ENCODE results near the gene WWC1. TPM values are rescaled to one million over a fixed set of nuclear protein-coding genes. Genes with fewer than 3 reads are reported as not detected.
"Not testable (repeated sequence)": the region's sequence is repeated elsewhere in the genome, so short reads cannot be mapped to it uniquely, and the experiment has no call there.

The WWC1 gene
- total RNA-seq, 1 donor from 2014 or later = 0.33 TPM

DNA sequence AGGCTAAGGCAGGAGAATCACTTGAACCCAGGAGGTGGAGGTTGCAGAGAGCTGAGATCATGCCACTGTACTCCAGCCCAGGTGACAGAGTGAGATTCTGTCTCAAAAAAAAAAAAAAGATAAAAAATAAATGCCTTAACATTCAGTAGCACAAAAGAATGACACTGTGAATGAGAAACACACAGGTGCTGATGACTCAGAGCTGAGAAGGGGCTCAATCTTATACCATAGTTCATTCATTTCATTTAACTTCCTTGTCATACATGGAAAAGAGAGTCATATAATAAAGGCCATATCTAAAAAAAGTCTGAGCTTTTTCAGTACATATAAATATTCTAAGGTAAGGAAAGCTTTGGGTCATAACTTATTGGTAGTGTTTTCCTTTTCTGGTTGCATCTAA lies 40.6 kb downstream of the WWC1 start:
- no peak for DNase-seq (ENCODE audit: low read depth, low spot score)

DNA sequence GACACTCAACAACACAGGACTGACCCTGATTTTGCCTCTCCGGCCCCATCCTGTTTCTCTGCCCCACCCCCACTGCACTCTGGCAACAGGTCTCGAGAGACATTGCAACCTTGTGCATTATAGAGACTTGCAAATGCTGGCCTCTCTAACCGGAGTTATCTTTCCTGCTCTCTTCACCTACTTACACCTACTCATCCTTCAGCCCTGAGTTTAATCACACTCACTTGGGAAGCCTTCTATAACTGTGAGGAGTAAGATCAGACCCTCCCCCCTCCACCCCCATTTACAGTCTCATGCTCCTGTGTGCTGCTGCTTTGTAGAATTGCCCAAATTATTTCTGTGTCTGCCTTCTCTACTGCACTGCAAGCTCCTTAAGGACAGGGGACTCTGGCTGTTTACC lies 42.8 kb downstream of the WWC1 start:
- no peak for DNase-seq (ENCODE audit: low read depth, low spot score)

DNA sequence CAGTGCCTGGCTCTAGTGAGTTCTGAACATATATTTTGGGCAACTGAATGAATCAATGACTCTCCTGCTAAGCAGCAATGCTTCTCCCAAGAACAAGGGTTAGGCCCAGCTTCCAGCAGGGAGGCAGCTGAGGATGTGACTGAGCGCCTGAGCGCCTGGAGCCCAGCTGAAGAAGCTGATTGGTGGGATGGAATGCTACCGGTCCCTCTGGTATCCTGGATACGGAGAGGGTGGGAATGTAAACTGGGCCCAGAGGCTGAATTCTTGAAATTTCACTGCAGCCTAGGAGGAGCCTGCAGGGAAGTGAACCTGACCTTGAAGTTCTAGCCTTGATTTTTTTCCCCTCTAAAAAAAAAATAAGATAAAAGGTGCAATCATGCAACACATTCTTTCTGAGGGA lies 43.2 kb downstream of the WWC1 start:
- no peak for DNase-seq (ENCODE audit: low read depth, low spot score)

DNA sequence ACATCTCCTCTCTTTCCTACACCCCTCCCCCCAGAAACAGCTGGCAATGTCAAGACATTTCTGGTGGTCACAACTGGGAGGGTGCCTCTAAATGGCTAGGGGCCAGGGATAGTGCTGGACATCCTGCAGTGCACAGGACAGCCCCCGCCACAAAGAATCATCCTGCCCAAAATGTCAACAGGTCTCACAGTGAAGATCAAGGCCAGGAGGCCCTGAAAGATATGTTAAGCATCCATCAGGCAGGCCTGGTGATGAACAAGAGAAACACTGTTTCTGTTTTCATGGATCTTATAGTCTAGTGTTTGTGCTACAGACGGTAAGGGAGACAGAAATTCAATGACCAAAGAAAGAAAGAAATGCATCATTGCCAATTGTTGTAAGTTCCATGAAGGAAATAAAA lies 45.9 kb downstream of the WWC1 start:
- DNase-seq (ENCODE audit: low read depth, low spot score) = no peak

DNA sequence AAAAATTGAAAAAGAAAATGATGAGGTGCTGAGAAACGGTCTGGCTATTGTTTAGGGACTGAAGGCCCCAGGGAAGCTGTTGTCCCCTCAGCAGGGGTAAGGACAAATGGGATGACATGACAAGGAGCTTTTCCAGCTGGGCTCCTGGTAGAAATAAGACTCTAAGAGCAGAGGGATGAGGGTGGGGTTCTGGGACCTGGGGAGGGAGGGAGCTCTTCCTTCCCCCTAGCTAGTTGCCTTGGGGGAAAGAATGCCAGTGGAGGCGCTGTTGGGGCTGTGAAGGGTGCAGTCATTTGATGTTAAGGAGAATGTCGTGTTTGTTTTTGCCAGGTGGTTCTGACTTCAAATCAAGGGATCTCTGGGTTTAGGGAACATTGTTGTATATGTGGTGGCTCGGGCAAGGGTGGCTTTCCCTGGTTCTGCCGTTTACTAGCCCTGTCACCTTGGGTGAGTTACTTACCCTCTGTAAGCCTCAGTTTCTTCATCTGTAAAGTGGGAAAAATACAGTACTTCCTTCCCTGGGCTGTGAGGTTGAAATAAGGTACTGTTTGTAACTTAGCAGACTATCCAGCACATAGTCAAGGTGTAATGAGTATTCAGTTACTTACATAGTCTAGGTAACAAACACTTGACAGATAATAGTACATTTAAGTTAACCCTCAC lies 47.8 kb downstream of the WWC1 start:
- DNase-seq (ENCODE audit: low read depth, low spot score) = no peak

DNA sequence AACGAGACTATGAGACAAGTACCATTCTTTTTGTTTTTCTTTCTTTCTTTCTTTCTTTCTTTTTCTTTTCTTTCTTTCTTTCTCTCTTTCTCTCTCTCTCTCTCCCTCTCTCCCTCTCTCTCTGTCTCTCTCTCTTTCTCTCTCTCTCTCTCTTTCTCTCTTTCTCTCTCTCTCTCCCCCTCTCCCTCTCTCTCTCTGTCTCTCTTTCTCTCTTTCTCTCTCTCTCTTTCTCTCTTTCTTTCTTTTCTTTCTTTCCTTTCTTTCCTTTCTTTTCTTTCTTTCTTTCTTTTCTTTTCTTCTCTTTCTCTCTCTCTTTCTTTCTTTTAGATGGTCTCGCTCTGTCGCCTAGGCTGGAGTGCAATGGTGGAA lies 48.3 kb downstream of the WWC1 start:
- DNase-seq (ENCODE audit: low read depth, low spot score) = not testable (repeated sequence)

DNA sequence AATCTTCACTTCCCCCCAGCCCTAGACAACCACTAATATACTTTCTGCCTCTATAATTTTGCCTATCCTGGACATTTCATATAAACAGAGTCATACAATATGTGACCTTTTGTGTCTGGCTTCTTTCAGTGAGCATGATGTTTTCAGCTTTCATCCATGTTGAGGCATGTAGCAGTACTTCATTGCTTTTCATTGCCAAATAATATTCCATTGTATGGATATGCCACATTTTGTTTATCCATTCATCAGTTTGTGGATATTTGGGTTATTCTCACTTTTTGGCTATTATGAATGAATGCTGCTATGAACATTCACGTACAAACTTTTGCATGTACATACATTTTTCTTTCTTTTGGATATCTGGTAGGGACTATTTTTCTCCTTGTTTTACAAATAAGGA lies 49.0 kb downstream of the WWC1 start:
- DNase-seq (ENCODE audit: low read depth, low spot score) = no peak

DNA sequence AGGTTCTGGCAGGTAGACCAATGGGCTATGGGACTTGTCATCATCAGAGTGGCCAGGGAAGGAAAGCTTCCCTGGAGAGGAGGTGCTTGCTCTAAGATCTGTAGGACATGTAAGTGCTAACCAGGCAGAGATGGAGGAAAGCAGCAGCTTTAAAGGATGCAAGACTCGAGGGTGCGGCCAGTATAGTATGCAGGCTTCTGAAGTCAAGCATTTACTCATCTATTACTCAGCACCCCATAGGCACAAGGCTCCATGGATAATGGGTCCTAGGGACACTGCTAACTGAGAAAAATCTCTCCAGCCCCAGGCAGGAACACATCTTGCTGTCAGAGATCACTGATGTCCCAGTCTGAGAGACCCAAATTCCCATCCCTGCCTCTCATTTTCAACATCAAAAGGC lies 49.7 kb downstream of the WWC1 start:
- DNase-seq (ENCODE audit: low read depth, low spot score) = no peak

DNA sequence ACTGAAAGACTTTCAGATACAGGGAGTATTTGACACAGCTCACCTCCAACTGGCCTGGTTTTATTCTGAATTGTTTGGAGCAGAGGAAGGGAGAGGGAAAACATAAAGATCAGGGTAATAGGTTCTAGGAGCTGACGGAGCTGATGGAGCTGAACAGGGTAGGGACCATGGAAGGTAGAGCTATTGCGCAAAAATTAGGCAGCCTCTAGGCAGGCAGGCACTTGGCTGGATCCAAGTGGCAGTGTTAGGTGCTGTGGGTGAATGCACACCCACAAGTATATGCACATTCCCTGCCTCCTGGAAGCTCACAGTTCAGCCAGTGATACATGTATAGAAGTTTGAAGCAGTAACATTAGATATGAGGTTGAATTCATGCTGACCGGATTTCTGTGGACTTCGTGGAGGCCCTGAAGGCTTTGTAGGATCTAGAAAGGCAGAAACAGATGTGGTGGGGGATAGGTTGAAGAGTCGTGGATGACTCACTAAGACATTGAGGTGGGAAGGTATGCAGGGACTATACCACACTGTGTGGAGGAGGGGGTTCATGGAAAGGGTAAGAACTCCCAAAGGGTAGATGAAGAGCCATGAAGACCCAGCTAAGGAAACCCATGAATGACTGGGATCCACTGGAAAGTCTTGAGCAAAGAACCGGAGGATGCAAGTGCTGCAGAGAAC lies 50.8 kb downstream of the WWC1 start:
- DNase-seq (ENCODE audit: low read depth, low spot score) = no peak

DNA sequence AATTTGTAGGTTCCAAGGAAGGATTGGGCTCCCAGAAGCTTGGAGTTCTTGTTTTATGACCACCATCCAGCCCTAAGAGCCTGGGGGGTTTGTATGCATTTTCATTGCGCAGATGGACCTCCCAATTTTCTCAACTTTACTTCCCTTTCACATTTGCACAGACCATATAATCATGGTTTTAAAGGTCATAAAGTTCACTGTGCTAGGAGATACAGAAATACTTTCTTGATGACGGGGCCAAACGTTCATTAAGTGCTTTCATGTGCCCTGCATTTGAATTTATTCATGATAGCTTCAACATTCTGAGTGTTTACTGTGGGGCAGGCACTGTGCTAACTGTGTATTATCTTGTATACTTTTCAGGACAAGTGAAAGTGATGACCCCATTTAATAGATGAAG lies 51.5 kb downstream of the WWC1 start:
- DNase-seq (ENCODE audit: low read depth, low spot score) = no peak

DNA sequence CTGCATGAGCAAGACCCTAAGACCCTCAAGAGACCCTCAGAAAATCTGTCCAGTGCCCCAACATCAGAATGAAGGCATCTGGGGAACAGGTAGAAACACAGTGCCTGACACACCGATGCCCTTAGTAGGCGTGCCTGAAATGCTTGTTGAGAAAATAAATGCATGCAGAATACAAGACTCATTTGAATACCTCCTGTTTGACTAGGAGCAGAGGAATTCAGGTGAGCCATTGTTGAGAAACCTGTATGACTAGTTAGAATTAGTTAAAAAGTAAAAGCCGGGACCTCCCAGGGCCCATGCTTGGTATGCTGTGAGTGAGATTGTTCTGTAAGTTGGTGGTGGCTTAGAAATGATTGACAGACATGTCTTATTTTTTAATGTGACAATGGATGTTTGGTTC lies 55.0 kb downstream of the WWC1 start:
- no peak for DNase-seq (ENCODE audit: low read depth, low spot score)

DNA sequence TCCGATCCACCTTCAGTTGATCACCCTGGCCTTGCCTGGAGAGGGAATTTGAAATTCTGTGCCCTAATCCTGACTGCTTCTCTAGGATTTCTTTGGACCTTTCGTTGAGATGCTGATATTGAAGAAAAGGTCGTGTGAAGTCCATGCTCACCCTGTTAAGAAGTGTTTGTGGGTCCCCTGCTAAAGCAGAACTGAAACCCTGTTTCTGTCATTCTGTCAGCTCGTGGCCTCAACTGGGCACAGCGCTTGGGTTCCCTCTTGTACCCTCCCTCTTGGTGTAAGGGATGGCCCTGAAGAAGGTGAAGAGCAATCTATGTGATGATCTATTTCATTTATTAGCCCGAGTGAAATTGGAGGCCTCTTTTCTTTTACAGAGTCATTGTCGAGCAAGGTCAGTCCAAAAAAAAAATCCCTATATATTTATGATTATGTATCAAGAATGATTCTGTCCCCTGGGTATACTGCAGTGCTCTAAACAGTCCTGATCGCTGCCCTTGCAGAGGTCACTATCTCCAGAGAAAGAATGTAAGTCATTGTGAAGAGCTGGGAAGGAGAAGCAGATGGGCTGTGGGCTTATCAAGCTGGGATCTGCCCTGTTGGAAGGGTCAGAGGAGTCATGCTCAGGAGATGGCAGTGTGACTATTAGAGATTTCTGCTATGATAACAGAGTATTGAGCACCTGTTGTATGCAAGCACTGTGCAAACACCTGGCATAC lies 56.1 kb downstream of the WWC1 start:
- DNase-seq (ENCODE audit: low read depth, low spot score) = no peak

DNA sequence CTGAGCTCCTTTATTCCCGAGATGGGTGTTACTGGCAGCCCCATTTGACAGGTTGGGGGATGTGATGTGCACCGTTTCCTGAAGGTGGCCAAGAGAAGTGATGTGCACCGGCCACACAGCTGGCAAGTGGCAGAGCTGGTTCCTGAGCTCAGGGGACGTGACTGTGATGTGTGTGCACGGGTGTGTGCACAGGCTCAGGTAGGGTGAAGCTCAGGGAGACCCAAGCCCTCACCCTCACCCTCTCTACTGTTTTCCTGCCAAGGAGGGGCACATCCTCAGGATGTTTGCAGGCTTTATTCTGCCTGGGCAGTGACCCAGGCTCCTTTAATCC lies 56.6 kb downstream of the WWC1 start:
- DNase-seq (ENCODE audit: low read depth, low spot score) = no peak

DNA sequence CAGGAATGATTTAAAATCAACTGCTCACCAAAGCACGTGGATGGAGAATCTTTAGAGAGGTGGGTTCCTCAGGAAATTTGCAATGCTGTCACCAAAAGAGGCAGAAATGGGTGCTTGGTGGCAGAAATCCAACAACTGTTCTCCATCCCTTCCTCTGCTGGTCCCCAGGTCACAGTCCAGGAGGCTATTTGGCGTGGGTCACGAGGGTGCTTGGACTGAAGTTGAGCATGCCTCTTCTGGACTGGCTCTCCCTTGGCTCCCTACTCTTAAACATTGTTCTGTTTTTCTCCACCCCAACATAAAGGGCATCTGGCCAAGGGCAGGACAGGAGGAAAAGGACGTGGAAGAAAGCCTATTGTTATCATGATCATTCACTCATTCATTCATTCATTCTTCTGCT lies 58.9 kb downstream of the WWC1 start:
- no peak for DNase-seq (ENCODE audit: low read depth, low spot score)

DNA sequence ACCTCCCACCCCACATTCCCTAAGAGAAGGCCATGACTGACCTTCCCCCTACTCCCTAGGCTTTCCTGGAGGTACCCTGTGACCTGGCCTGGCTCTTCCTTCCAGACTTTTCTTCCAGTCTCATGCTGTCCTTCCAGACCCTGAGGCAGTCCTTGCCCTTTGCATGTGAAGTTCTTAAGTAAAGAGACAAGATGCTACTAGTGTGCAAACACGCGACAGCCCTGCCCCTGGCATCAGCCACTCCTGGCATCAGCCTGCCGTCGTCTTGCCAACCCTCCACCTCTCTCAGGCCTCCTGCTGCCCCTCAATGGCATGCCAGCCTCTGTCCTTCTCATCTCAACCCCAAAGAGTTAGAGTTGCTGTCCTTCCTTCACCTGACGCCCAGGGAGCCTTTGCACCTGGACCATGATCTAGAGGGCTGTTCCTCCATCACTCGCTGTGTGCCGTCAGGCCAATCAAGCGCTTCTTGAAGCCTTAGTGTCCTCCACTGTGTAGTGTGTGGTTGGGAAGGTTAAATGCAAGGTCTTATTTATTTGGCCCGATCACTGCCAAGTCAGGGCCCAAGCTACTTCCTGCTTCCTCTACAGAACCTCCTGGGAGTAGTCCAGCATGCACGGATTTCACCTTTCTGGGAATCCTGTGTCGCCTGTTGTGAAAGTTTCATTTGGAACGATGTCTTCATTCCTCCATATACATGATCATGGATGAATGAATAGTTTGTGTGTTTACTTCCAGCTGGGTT lies 61.9 kb downstream of the WWC1 start:
- DNase-seq (ENCODE audit: low read depth, low spot score) = no peak

DNA sequence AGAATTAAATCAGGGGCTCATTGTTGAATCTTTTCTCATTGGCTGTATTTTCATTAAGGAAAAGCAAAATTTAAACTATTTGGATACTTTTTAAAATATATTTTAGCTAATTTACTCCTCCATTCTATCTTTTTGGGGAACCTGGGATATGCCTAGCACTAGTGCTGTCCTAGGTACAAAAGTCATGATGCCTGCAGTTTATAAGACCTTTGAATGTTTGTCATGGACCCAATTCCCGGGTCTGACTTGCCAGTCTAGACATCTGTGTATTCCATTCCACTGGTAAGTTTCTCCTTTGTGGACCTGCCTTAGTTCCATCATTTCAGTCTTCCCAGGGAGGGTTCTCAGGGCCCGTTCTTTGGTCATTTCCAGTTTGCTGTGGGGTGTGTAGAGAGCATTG lies 63.0 kb downstream of the WWC1 start:
- no peak for DNase-seq (ENCODE audit: low read depth, low spot score)

DNA sequence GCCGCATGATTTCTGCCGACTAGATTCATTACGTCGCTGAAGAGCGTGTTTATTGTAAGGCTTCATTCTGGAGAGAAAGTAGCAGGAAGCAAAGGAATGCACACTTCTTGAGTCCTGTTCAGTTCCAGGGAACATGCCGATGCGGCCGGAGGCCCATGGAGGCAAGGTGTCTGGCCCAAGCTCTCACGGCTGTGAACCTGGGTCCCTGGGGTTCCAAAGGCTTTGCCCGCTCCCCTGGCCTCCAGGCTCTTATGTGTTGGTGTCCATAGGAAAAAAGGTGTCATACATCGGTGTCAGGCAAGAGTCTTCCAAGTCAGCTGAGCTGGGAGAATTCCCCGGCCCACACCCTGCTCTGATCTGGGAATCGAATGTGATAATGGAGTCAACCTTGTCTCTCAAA lies 64.7 kb downstream of the WWC1 start:
- no peak for DNase-seq (ENCODE audit: low read depth, low spot score)

DNA sequence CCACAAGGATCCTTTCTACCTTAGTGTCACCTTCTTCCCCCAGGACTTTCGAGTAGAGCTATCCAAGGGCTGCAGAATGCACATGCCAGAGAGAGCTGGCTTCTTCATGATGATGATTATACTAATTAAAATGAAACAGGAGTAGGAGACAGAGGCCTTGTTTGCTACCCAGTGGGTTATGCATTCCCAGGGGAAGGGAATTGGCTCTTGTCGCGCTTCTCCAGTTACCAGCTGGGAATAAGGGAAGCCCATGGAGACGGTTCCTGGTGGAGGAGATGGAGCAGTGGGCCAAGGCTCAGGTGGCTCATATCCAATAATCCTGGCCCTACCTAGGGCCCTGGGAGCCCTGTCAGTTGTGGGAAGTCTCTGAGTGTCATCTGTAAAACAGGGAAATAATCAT lies 65.1 kb downstream of the WWC1 start:
- no peak for DNase-seq (ENCODE audit: low read depth, low spot score)

DNA sequence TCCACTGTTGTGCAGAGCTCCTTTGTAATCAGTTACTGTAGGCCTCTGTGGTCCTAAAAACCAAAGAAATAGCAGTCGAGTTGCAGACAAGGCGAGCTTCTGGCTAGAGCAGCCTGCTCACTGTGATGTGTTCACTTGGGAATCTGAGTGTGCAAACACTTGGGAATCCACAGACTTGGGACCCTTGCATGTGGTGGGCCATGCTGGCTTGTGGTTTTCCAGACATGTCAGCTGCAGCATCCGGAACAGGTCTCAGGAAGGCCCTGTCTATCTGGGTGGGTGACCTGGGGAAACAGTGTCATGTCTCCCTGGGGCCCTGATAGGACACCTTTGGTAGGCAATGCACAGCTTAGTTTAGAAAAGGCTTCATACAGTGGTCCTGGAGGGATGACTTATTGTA lies 66.4 kb downstream of the WWC1 start:
- DNase-seq (ENCODE audit: low read depth, low spot score) = no peak

DNA sequence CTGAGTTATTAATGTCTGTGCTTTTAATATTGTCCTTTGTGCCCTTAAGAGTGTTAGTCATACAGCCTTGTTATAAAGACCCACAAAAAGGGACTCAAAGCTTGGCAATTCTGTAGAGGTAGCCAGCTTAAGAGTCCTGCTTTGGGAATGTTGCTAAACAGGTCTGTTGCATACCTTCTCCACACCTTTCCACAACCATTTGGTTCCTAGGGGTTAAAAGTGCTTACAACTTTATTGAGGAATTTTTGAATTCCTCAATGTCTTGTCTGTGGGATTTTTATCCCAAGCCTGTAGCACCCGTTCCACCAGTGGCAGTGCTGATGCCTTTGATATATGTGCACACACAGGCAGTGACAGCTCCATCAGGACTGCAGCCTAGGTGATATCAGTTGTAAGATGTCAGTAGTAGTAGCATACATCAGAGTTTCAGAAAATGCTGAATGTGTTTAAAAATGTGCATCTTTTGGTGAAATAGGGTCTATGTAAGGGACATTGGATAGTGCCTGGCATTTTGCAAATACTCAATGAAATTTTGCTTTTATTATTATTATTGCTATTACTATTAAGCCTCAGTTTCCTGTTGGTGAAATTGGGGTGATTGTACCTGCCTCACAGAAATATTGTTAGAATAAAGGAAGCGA lies 68.5 kb downstream of the WWC1 start:
- no peak for DNase-seq (ENCODE audit: low read depth, low spot score)

DNA sequence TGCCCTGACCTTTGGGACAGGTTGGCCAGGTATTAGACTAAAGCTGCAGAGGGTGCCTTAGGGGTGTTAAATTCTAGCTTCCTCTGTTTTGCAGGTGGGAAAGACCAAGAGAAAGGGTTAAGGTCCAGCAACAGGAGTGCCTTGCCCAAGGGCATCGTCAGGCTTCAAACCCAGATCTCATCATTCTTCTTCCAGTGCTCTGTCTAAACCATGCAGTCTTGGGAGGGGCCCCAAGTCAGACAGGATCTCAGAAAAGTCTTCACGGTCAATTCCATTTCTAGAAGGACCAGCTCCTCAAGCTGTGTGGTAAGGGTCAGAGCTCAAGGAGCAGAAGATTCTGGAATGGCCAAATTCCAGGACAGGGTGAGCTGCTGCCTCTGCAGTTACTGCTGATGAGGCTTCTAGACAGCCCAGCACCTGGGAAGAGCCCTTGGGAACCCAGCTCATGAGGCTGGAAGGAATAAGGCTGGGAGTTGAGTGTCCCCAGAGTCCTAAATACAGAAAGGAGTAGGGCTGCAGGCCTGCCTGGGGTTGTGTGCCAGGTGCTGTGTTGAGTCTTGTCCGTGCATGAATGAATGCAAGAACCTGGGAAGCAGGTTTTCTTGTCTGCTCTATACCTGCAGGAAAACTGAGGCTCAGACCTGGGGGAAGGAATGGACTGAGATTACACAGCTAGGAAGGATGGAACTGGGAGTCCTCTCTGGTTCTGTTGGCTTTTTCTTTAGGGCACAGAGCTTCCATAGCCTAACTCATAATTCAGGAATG lies 69.3 kb downstream of the WWC1 start:
- no peak for DNase-seq (ENCODE audit: low read depth, low spot score)

Measured in pulmonary artery endothelial cell (primary cell).